ENCODE results near the gene LTB4R2.

- no peak for TF ChIP-seq CTCF (IDR thresholded peaks at IDR 0.05)
- no peak for TF ChIP-seq POLR2A (IDR thresholded peaks at IDR 0.05)
These were observed 18.4 kb upstream of the LTB4R2 start for GRCh38 chr14:24291446-24292117.
